Lower leg skin (tissue), 3 donors: ENCODE results near the gene MYCL.

Source experiments
- POLR2A ChIP-seq, 2 donors: fragments of 450-650 bp; IDR thresholded peaks; one replicate each; pipeline ENCODE4 v1.6.1; 2016 to 2017; ENCODE audit warnings: antibody characterized with exemption in 2 of 2, mild to moderate bottlenecking in 1 of 2, moderate library complexity in 1 of 2
- TF ChIP-seq, protein P1 (sequence below), 3 donors: fragments of 450-650 bp; IDR thresholded peaks; one replicate each; pipeline ENCODE4 v1.5.1; 2016; ENCODE audit warnings: antibody characterized with exemption in 3 of 3, mild to moderate bottlenecking in 3 of 3, moderate library complexity in 2 of 3

DNA sequence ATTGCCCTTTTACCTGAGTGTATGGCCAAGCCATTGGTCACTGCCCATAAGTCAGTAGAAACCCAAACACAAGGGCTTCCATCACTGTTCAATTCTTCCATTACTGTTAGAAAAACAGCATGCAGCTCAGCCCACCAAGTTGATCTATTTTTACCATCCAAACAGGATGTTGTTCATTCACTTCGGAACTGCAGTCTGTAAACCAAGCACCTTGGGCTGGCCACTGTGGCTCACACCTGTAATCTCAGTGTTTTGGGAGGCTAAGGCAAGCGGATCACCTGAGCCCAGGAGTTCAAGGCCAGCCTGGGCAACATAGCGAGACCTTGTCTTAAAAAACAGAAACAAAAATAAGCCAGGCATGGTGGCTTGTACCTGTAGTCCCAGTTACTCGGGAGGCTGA lies 44.5 kb upstream of the MYCL start:
- TF ChIP-seq, protein P1, sequence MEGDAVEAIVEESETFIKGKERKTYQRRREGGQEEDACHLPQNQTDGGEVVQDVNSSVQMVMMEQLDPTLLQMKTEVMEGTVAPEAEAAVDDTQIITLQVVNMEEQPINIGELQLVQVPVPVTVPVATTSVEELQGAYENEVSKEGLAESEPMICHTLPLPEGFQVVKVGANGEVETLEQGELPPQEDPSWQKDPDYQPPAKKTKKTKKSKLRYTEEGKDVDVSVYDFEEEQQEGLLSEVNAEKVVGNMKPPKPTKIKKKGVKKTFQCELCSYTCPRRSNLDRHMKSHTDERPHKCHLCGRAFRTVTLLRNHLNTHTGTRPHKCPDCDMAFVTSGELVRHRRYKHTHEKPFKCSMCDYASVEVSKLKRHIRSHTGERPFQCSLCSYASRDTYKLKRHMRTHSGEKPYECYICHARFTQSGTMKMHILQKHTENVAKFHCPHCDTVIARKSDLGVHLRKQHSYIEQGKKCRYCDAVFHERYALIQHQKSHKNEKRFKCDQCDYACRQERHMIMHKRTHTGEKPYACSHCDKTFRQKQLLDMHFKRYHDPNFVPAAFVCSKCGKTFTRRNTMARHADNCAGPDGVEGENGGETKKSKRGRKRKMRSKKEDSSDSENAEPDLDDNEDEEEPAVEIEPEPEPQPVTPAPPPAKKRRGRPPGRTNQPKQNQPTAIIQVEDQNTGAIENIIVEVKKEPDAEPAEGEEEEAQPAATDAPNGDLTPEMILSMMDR (IDR thresholded peaks at IDR 0.05), result no peak
- no peak for TF ChIP-seq POLR2A (IDR thresholded peaks at IDR 0.05)
